CD14-positive monocyte (primary cell): ENCODE data around the gene SRPK2. TPM values are rescaled to one million over a fixed set of nuclear protein-coding genes. Genes with fewer than 3 reads are reported as not detected.
A peak's percentile ranks its signal among the peaks of the same experiment; 100 is the strongest.

Source experiments
- DNase-seq, 3 donors: peaks; one replicate each; pipeline ENCODE4 v3.0.0-alpha.2; 2011 to 2022
- H2AFZ ChIP-seq: 2 replicates; pipeline ENCODE4 v1.6.0; 2012; ENCODE audit warnings: mild to moderate bottlenecking, low read depth, low read length, inconsistent platforms; ENCODE audit not compliant: insufficient read depth, poor library complexity, severe bottlenecking
- H3K27ac ChIP-seq, 2 donors: 1 replicate in 1 of 2; 2 replicates in 1 of 2; pipeline ENCODE4 v1.5.1; 2012 to 2013; ENCODE audit warnings: low read length in 2 of 2, control low read depth in 1 of 2, inconsistent platforms in 1 of 2, low read depth in 1 of 2, mild to moderate bottlenecking in 1 of 2
- H3K27me3 ChIP-seq, 2 donors: one replicate each; pipeline versions ENCODE4 v1.6.0 to v1.6.1; 2011 to 2013; ENCODE audit warnings: low read length in 2 of 2; ENCODE audit not compliant: control insufficient read depth in 2 of 2, insufficient read depth in 2 of 2
- H3K36me3 ChIP-seq, 2 donors: replicated peaks in 1 of 2; 1 replicate in 1 of 2; 2 replicates in 1 of 2; pipeline versions ENCODE4 v1.5.1 to v1.6.1; 2012 to 2013; ENCODE audit warnings: low read length in 2 of 2, control low read depth in 1 of 2, inconsistent platforms in 1 of 2, mild to moderate bottlenecking in 1 of 2; ENCODE audit not compliant: insufficient read depth in 2 of 2, control insufficient read depth in 1 of 2
- H3K4me1 ChIP-seq, 2 donors: 1 replicate in 1 of 2; 2 replicates in 1 of 2; pipeline versions ENCODE4 v1.5.1 to v1.6.1; 2012 to 2013; ENCODE audit warnings: low read length in 2 of 2, control low read depth in 1 of 2, inconsistent platforms in 1 of 2, mild to moderate bottlenecking in 1 of 2, moderate library complexity in 1 of 2; ENCODE audit not compliant: insufficient read depth in 2 of 2, control insufficient read depth in 1 of 2
- H3K4me2 ChIP-seq: replicated peaks from 2 replicates; pipeline ENCODE3; 2012; ENCODE audit warnings: low read length, moderate library complexity, mild to moderate bottlenecking; ENCODE audit not compliant: poor library complexity, severe bottlenecking; ENCODE audit errors: extremely low read depth
- H3K4me3 ChIP-seq, 3 experiments: fragments of 200-600 bp in 1 of 3; sonication (generic) in 1 of 3; replicated peaks in 1 of 3; 1 replicate in 2 of 3; 2 replicates in 1 of 3; pipeline ENCODE4 v1.5.1; 2011 to 2013; ENCODE audit warnings: low read length in 3 of 3, mild to moderate bottlenecking in 3 of 3, control low read depth in 2 of 3, low read depth in 2 of 3, inconsistent platforms in 1 of 3, moderate library complexity in 1 of 3
- H3K79me2 ChIP-seq: 2 replicates; pipeline ENCODE4 v1.6.0; 2012; ENCODE audit warnings: mild to moderate bottlenecking, control low read depth, inconsistent platforms, low read length, moderate library complexity; ENCODE audit not compliant: insufficient read depth
- H3K9ac ChIP-seq: 2 replicates; pipeline ENCODE4 v1.6.0; 2017; ENCODE audit warnings: low read length, mild to moderate bottlenecking; ENCODE audit not compliant: insufficient read depth, poor library complexity, severe bottlenecking
- H3K9me3 ChIP-seq, 2 donors: replicated peaks in 1 of 2; 1 replicate in 1 of 2; 2 replicates in 1 of 2; pipeline versions ENCODE4 v1.5.1 to v1.6.1; 2012 to 2013; ENCODE audit warnings: low read length in 2 of 2, control low read depth in 1 of 2; ENCODE audit not compliant: control insufficient read depth in 1 of 2, insufficient read depth in 1 of 2
- H4K20me1 ChIP-seq: 2 replicates; pipeline ENCODE4 v1.6.0; 2012; ENCODE audit warnings: mild to moderate bottlenecking, low read length, control low read depth, moderate library complexity; ENCODE audit not compliant: insufficient read depth
- H3K27ac Mint-ChIP-seq, 7 donors: one replicate each; pipeline ENCODE4 v1.8.0; 2020; ENCODE audit warnings: mild to moderate bottlenecking in 7 of 7, mixed read lengths in 7 of 7, moderate library complexity in 6 of 7, inconsistent platforms in 2 of 7
- H3K27me3 Mint-ChIP-seq, 3 donors: one replicate each; pipeline ENCODE4 v1.8.0; 2021 to 2022; ENCODE audit warnings: low read depth in 3 of 3, mild to moderate bottlenecking in 3 of 3, mixed read lengths in 3 of 3, moderate library complexity in 3 of 3, inconsistent platforms in 1 of 3
- H3K36me3 Mint-ChIP-seq, 2 donors: one replicate each; pipeline ENCODE4 v1.8.0; 2020; ENCODE audit warnings: mixed read lengths in 2 of 2, inconsistent platforms in 1 of 2, mild to moderate bottlenecking in 1 of 2
- H3K4me1 Mint-ChIP-seq: one replicate; pipeline ENCODE4 v1.8.0; 2020; ENCODE audit warnings: mild to moderate bottlenecking, mixed read lengths
- H3K4me3 Mint-ChIP-seq, 2 donors: one replicate each; pipeline ENCODE4 v1.8.0; 2020; ENCODE audit warnings: mild to moderate bottlenecking in 2 of 2, mixed read lengths in 2 of 2, moderate library complexity in 1 of 2
- H3K9me3 Mint-ChIP-seq, 7 donors: one replicate each; pipeline ENCODE4 v1.8.0; 2020 to 2022; ENCODE audit warnings: mixed read lengths in 7 of 7, mild to moderate bottlenecking in 6 of 7, moderate library complexity in 6 of 7, inconsistent platforms in 2 of 7
- WGBS: methylation state at CpG from one replicate; pipeline ENCODE4 v1.1.5; 2013; ENCODE audit warnings: missing lambda C conversion rate; ENCODE audit not compliant: insufficient coverage; 5-methylcytosine and 5-hydroxymethylcytosine counted together
- intact Hi-C, 2 donors: fragments of 100-400 bp; cut with micrococcal nuclease; formaldehyde crosslinking; loops; one replicate each; pipeline versions ENCODE4 v1.15.0 to v1.15.1; 2023
- polyA plus RNA-seq, 3 donors: library from polyadenylated mRNA; depleted of rRNA in 1 of 3; unstranded in 2 of 3; stranded (reverse) in 1 of 3; fragments of 300-500 nt in 2 of 3; fragments of >200 nt in 1 of 3; fragmentation: Illumina TruSeq in 2 of 3; gene quantifications; 1 replicate in 2 of 3; 2 replicates in 1 of 3; pipeline ENCODE4 v1.2.3, GENCODE V29; 2012 to 2021
- TF ChIP-seq, protein P1 (sequence below): fragments of 200-600 bp; IDR thresholded peaks from one replicate; pipeline ENCODE4 v1.8.0; 2022; ENCODE audit warnings: antibody characterized with exemption, mild to moderate bottlenecking

SRPK2 gene
- polyA plus RNA-seq, 3 donors: 12.6 to 37.7 (median 30.0) TPM

DNA sequence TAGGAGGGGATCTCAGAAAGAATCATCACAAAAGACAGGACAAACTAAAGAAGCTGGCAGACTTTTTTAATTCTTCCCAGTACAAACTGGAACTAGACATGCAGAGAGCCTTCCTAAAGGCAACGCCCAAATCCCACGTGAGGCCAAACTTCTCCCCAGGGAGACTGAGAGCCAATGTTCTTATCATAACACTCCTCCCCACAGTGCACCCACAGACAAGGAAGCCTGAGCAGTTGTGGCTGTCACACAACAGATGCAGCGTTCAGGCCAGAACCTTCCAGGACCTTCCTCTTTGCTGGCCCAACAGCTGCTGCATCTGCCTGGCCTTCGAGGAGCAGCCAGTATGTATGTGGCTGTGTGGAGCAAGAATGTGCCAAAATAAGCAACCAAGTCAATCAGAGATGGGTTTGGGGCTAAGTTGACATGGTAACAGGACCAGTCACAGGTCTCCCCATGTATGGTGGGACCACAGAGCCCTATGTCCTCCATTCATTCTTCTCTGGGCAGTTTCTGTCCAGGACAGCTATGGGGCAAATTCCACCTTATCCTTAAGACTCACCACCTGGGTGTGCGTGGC is 34.9 kb downstream of the SRPK2 start:
- H3K36me3 Mint-ChIP-seq: no peaks in the 10 kb centered on the region
- no peaks in the 10 kb centered on the region for H3K9me3 Mint-ChIP-seq
- Histone ChIP-seq H3K4me1 (peaks cover 49 to 53% of the 10 kb centered on the region in 2 donors), H3K27me3 (no peaks in the 10 kb centered on the region), H3K4me3 (peak overlapping the region in 1 of 3 experiments; percentile 1), H3K4me2 (peak overlapping the region; percentile 49), H3K9me3 (no peaks in the 10 kb centered on the region), H2AFZ (no peak overlapping the region), H3K79me2 (peaks cover 83% of the 10 kb centered on the region), H3K36me3 (no peaks in the 10 kb centered on the region), H3K27ac (peak overlapping the region; percentile 10 to 70), H3K9ac (no peak overlapping the region), H4K20me1 (peaks cover 14% of the 10 kb centered on the region)
- intact Hi-C loops: no loop called here
- H3K27me3 Mint-ChIP-seq: peaks cover 0 to 7% (median 3%) of the 10 kb centered on the region in 3 donors
- H3K4me3 Mint-ChIP-seq: peak overlapping the region; percentile 25 to 68
- 16% methylated on average over 5 of the region's 5 CpGs for WGBS
- TF ChIP-seq, protein P1, sequence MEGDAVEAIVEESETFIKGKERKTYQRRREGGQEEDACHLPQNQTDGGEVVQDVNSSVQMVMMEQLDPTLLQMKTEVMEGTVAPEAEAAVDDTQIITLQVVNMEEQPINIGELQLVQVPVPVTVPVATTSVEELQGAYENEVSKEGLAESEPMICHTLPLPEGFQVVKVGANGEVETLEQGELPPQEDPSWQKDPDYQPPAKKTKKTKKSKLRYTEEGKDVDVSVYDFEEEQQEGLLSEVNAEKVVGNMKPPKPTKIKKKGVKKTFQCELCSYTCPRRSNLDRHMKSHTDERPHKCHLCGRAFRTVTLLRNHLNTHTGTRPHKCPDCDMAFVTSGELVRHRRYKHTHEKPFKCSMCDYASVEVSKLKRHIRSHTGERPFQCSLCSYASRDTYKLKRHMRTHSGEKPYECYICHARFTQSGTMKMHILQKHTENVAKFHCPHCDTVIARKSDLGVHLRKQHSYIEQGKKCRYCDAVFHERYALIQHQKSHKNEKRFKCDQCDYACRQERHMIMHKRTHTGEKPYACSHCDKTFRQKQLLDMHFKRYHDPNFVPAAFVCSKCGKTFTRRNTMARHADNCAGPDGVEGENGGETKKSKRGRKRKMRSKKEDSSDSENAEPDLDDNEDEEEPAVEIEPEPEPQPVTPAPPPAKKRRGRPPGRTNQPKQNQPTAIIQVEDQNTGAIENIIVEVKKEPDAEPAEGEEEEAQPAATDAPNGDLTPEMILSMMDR: no peak
- peak overlapping the region; percentile 50 to 97 (median 92) for H3K27ac Mint-ChIP-seq
- peak; percentile 33 to 35 (median 33) for DNase-seq
- H3K4me1 Mint-ChIP-seq: peaks cover 49% of the 10 kb centered on the region

DNA sequence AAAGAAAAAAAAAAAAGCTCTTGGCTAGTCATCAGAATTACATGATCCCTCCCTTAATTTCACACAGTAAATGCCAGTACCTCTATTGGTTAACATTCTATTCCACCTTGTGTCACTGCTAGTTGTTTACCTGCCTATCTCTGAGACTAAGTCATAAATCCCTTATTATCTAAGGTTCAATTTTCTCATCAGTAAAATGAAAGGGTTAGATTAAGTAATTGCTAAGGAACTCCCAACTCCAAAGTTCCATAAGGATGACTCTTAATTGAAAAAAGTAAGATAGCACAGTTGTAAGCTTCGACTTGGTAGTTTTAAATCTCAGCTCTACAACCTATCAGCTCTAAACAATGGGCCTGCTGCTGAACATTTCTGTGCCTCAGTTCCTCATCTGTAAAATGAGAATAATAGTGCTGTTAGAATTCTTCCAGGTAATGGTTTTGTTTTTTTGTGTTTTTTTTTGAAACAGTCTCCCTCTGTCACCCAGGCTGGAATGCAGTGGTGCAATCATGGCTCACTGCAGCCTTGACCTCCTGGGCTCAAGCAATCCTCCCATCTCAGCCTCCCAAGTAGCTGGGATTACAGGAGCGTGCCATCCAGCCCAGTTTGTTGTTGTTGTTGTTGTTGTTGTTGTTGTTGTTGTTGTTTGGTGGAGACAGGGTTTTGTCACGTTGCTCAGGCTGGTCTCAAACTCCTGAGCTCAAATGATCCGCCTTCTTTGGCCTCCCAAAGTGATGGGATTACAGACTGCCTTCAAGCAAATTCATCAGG is 35.6 kb downstream of the SRPK2 start:
- peak overlapping the region; percentile 70 to 79 for H3K27ac ChIP-seq
- DNase-seq: no peak
- H3K9me3 ChIP-seq: no peaks in the 10 kb centered on the region
- Mint-ChIP-seq H3K4me1 (peaks cover 55% of the 10 kb centered on the region), H3K36me3 (no peaks in the 10 kb centered on the region), H3K27ac (peak overlapping the region; percentile 90 to 97 (median 95)), H3K4me3 (peak overlapping the region in 1 of 2 donors; percentile 68), H3K9me3 (no peaks in the 10 kb centered on the region), H3K27me3 (peaks cover 0 to 5% (median 4%) of the 10 kb centered on the region in 3 donors)
- peaks cover 55 to 60% of the 10 kb centered on the region in 2 donors for H3K4me1 ChIP-seq
- no peaks in the 10 kb centered on the region for H3K36me3 ChIP-seq
- WGBS: no CpG with 5 or more reads among the region's 4 CpGs
- H4K20me1 ChIP-seq: peaks cover 7% of the 10 kb centered on the region
- no peaks in the 10 kb centered on the region for H3K27me3 ChIP-seq
- H2AFZ ChIP-seq: no peak overlapping the region
- peak overlapping the region; percentile 74 for H3K4me2 ChIP-seq
- H3K4me3 ChIP-seq: peak overlapping the region in 1 of 3 experiments; percentile 67
- TF ChIP-seq, protein P1: no peak
- H3K79me2 ChIP-seq: peaks cover 83% of the 10 kb centered on the region
- intact Hi-C loops: no loop called here
- H3K9ac ChIP-seq: no peak overlapping the region
